Measurements from ENCODE around the gene PGRMC2. TPM values are rescaled to one million over a fixed set of nuclear protein-coding genes. Genes with fewer than 3 reads are reported as not detected.

The PGRMC2 gene
- total and polyA plus RNA-seq, 2 donors = 64.7 to 69.8 TPM

DNA sequence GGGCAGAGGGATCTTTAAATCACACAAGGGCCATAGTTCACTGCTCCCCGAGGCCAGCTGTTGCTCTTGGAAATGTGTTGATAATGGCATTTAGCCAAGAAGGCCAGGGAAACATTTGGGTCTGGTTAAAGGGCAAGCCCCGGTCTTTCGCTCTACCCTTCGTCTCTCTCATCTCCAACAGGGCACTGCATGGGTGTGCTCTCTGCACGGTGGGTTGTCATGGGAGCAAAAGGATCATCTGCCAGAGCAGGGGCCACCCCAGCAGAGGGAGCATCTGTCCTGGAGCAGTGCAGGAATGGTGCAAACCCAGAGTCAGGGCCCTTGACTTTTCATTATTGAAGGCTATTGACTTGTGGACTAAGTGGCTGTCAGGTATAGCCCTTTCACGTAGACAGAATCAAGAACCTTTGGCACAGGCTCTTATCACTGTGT is 22.7 kb upstream of the PGRMC2 start:
- H3K4me3 ChIP-seq (ENCODE audit: low read depth, low read length) = no peak overlapping the region
- 60% methylated on average over 6 of the region's 6 CpGs for WGBS
- H3K27ac ChIP-seq (ENCODE audit: low read depth) = no peak overlapping the region
- no peaks in the 10 kb centered on the region for H3K36me3 ChIP-seq (ENCODE audit: insufficient read depth)
- H3K4me1 ChIP-seq (ENCODE audit: insufficient read depth) = no peaks in the 10 kb centered on the region
- no peak for DNase-seq (ENCODE audit: extremely low spot score)

DNA sequence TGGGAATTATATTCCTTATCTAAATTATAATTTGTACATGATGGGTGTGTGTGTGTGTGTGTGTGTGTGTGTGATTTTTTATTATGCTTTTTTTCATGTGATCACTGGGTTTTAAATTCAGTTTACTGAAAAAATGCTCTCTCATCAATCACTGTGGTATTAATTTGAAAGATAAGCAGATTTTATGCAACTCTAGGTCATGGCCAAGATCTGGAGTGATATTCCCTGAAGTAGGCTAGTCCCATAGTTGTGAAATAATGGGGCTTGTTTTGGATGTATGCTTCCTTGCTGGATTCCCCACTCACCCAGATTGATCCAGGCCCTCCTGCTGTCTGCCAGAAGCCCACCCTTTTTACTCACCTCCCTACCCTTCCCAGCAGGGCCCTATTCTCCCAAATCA is 22.0 kb upstream of the PGRMC2 start:
- no peak for DNase-seq (ENCODE audit: extremely low spot score)
- no peaks in the 10 kb centered on the region for H3K36me3 ChIP-seq (ENCODE audit: insufficient read depth)
- H3K4me1 ChIP-seq (ENCODE audit: insufficient read depth) = no peaks in the 10 kb centered on the region
- no peak overlapping the region for H3K4me3 ChIP-seq (ENCODE audit: low read depth, low read length)
- no peak overlapping the region for H3K27ac ChIP-seq (ENCODE audit: low read depth)

DNA sequence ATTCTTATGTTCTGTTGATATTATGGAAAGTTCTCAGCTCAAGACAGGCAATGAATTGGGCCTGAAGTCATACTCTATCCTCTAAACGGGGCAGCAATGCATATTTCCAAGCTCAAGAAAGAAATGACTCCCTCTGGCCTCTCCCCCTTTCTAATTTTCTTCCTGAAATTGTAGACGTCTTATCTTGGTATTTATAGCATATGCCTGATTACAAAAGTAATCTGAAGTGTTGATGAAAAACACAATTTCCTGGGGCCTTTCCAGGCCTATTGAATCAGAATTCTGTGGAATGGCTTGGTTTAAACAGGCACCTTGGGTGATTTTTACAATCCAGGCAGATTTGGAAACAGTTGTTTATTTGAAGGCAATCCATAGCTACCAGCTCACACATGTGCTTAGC is 21.4 kb upstream of the PGRMC2 start:
- Histone ChIP-seq H3K27ac (ENCODE audit: low read depth) (no peak overlapping the region), H3K4me1 (ENCODE audit: insufficient read depth) (no peaks in the 10 kb centered on the region), H3K36me3 (ENCODE audit: insufficient read depth) (no peaks in the 10 kb centered on the region), H3K4me3 (ENCODE audit: low read depth, low read length) (no peak overlapping the region)
- no peak for DNase-seq (ENCODE audit: extremely low spot score)
- WGBS = 20% methylated on average over 2 of the region's 2 CpGs

DNA sequence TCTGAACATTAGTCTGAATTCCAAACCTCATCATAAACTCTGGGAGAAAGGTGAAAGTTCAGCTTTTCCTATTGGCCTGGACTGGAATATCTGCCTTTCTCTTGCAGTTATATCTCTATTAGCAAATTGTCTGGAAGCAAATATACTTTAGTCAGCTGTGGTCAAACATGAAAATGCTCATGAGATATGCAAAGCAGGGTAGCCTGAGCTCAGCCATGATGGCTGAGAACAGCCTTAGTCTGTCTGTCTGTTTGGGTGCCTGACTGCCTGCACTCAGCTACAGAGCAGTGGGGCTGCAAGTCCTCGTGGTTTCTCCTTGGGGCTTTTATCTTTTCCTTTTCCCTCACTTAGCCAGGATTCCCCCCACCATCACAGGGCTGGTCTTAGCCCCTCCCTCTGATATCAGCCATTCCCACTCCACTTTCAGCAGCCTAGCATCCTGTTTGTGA is 19.5 kb upstream of the PGRMC2 start:
- no peak overlapping the region for H3K27ac ChIP-seq (ENCODE audit: low read depth)
- no peaks in the 10 kb centered on the region for H3K4me1 ChIP-seq (ENCODE audit: insufficient read depth)
- H3K36me3 ChIP-seq (ENCODE audit: insufficient read depth) = no peaks in the 10 kb centered on the region
- no peak for DNase-seq (ENCODE audit: extremely low spot score)
- no peak overlapping the region for H3K4me3 ChIP-seq (ENCODE audit: low read depth, low read length)
- WGBS = 61% methylated on average over 1 of the region's 1 CpG

DNA sequence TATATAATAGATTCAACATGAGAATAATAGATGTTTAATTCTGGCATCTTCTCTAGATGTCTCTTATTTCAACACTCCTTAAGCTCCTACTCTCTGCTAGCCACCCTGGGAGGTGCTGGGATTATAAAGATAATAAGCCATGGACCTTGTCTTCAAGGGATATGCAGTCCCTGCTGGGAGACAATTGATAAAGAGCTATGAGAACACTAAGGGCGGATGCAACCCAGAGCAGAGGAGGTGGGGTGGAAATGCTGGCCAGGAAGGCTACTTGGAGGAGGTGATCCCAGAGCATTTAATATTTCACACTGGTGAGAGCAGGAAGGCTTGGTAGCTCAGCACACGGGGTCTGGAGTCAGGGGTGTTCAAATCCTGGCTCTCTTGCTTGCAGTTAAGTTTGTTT is 18.3 kb upstream of the PGRMC2 start:
- no peak for DNase-seq (ENCODE audit: extremely low spot score)
- WGBS = 92% methylated on average over 2 of the region's 2 CpGs

DNA sequence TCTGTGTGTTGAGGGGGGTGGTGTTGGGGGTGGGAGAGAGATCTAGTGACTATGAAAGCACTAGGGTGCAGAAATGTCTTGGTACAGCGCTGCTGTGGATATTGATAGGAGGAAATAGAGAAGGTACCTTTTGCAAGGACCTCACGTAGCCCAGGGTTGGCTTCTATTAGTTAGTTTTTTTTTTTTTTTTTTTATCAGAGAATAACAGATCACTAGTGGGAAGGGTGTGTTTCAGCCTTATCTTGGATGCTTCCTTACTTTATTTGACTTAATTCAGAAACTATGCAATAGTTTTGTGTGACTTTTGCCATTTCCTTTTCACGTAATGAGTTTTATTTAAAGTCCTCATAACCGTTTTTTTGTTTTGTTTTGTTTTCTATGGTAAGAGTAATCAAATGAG is 16.4 kb upstream of the PGRMC2 start:
- no peak for DNase-seq (ENCODE audit: extremely low spot score)
- Histone ChIP-seq H3K4me1 (ENCODE audit: insufficient read depth) (no peaks in the 10 kb centered on the region), H3K27ac (ENCODE audit: low read depth) (no peak overlapping the region), H3K4me3 (ENCODE audit: low read depth, low read length) (no peak overlapping the region), H3K36me3 (ENCODE audit: insufficient read depth) (no peaks in the 10 kb centered on the region)
- 81% methylated on average over 4 of the region's 4 CpGs for WGBS

More for the DNA sequence above, 18.3 kb upstream of the PGRMC2 start:
- Histone ChIP-seq H3K27ac (ENCODE audit: low read depth) (no peak overlapping the region), H3K4me3 (ENCODE audit: low read depth, low read length) (no peak overlapping the region), H3K4me1 (ENCODE audit: insufficient read depth) (no peaks in the 10 kb centered on the region), H3K36me3 (ENCODE audit: insufficient read depth) (no peaks in the 10 kb centered on the region)

DNA sequence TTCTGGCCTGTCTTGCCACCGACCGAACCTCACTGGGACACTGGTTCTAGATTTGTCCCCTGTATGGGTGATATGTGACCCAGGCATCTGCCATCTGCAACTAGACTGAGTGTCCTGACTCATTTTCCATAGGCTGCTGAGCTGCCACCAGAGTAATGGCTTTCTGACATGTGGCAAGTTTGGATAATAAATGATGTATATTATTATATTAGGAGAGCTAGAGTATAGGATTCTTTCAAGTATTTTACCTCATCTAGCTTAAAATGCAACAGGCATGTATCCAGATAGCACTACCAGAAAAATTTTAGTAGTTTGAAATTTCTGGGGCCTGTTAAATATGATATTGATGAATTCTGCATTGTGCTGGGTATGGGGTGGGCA is 15.8 kb upstream of the PGRMC2 start:
- WGBS = 100% methylated on average over 2 of the region's 2 CpGs
- no peak overlapping the region for H3K27ac ChIP-seq (ENCODE audit: low read depth)
- no peak overlapping the region for H3K4me3 ChIP-seq (ENCODE audit: low read depth, low read length)
- DNase-seq (ENCODE audit: extremely low spot score) = no peak
- H3K36me3 ChIP-seq (ENCODE audit: insufficient read depth) = no peaks in the 10 kb centered on the region
- H3K4me1 ChIP-seq (ENCODE audit: insufficient read depth) = no peaks in the 10 kb centered on the region

DNA sequence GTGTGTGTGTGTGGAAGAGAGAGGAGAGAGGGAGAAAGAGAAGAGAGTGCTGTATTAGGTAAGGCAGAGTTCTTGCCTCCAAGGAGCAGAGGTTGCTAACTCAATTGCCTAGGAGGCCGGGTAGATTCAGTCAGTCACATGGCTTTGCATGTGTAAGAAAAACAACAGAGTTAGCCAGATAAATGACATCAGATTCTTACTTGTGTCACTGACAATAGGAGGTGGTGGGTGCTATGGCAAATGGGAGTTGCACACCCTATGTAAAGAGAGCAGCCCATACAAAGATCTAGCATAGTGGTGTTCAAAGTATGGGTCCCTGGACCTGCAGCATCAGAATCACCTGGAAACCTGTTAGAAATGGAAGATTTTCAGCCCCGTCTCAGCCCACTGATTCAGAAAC is 14.4 kb upstream of the PGRMC2 start:
- Histone ChIP-seq H3K36me3 (ENCODE audit: insufficient read depth) (no peaks in the 10 kb centered on the region), H3K4me3 (ENCODE audit: low read depth, low read length) (no peak overlapping the region), H3K4me1 (ENCODE audit: insufficient read depth) (no peaks in the 10 kb centered on the region), H3K27ac (ENCODE audit: low read depth) (no peak overlapping the region)
- DNase-seq (ENCODE audit: extremely low spot score) = no peak
- 94% methylated on average over 2 of the region's 2 CpGs for WGBS

DNA sequence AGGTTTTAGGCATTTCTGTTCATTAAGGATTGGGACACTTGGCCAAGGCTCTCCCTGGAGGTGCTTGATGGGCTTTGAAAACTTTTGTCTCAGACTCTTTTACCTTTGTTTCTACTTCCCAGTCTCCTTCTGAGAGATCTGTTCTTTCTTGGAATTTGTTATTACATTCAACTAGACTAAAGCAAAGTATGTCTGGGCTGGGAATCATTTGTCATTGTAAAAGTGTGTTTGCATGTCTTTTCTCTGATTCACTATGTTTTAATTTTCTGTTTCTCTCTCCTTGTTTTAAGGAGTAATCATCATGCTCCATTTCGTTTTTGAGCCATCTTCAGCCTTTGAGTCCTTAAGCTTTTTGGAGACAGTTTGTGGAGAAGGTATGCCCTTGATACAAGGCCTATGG is 12.2 kb upstream of the PGRMC2 start:
- H3K36me3 ChIP-seq (ENCODE audit: insufficient read depth) = no peaks in the 10 kb centered on the region
- H3K27ac ChIP-seq (ENCODE audit: low read depth) = no peak overlapping the region
- no peak overlapping the region for H3K4me3 ChIP-seq (ENCODE audit: low read depth, low read length)
- no peaks in the 10 kb centered on the region for H3K4me1 ChIP-seq (ENCODE audit: insufficient read depth)
- DNase-seq (ENCODE audit: extremely low spot score) = no peak
- WGBS = 68% methylated on average over 1 of the region's 1 CpG

DNA sequence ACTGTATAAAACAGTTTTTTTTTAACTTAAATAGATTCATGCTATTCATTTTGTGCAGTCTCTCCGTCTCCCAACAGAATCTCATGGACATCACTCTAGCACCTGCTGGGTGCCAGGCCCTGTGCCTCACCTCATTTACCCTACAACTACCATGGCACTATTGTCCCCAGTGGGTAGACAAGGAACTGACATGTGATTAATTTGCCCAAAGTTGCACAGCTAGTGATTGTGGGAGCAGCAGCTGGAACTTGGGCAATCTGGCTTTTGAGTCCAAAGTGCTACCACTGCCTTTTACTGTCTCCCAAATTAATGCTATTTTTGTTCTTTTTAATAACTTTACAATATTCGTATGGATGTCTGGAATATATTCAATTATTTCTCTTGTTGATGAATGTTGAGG is 11.2 kb upstream of the PGRMC2 start:
- WGBS = 90% methylated on average over 2 of the region's 2 CpGs
- Histone ChIP-seq H3K4me1 (ENCODE audit: insufficient read depth) (no peaks in the 10 kb centered on the region), H3K27ac (ENCODE audit: low read depth) (no peak overlapping the region), H3K4me3 (ENCODE audit: low read depth, low read length) (no peak overlapping the region), H3K36me3 (ENCODE audit: insufficient read depth) (no peaks in the 10 kb centered on the region)
- DNase-seq (ENCODE audit: extremely low spot score) = no peak

DNA sequence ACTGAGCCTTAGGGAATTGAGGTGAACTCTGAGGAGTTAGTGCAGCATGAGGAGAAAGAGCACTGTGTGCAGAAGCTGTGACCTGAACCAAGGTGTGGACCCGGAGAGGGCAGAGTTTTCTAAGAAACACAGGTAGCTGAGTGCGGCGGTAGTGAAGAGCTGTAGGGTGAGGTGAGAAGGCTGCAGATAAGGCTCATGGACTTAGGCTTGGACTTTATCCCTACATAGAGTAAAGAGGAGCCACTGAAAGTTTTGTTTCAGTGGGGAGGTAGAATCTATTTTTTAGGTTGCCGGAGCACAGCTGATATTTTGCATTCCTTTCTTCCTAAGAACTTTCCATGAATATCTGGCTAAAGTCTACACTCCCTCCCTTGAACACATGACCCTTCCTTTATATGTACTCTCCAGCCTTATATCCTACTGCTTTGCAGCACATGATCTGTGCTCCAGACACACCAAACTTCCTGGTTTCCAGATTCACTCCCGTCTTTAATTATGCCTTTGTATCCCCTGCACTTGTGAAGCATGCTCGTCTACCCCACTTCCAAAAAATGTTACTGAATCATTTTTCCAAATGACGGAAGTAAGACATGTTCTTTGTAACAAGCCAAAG is 10.6 kb upstream of the PGRMC2 start:
- DNase-seq (ENCODE audit: extremely low spot score) = no peak
- WGBS = 91% methylated on average over 7 of the region's 7 CpGs
- Histone ChIP-seq H3K27ac (ENCODE audit: low read depth) (no peak overlapping the region), H3K36me3 (ENCODE audit: insufficient read depth) (no peaks in the 10 kb centered on the region), H3K4me3 (ENCODE audit: low read depth, low read length) (no peak overlapping the region), H3K4me1 (ENCODE audit: insufficient read depth) (no peaks in the 10 kb centered on the region)

DNA sequence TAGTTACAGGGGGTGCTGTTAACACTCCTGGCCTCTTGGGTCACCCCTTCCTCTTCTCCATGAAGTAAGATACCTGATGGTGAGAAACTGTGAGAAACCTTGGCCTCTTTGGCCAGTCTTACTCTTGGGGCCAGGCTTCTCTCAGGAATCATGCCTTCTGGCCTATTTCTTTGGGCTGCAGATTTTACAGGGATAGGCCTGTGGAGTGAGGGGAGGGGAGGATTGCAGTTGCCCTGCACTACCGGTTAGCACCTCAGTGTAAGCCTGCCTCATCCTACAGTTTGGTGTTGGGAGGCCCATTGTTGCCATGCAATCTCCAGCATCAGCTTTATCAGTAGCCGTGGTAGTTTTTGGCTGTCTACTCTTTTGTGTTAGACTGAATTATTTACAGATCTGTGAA is 7.6 kb upstream of the PGRMC2 start:
- Histone ChIP-seq H3K36me3 (ENCODE audit: insufficient read depth) (no peaks in the 10 kb centered on the region), H3K4me3 (ENCODE audit: low read depth, low read length) (no peak overlapping the region), H3K4me1 (ENCODE audit: insufficient read depth) (no peaks in the 10 kb centered on the region), H3K27ac (ENCODE audit: low read depth) (no peak overlapping the region)
- 77% methylated on average over 2 of the region's 2 CpGs for WGBS
- no peak for DNase-seq (ENCODE audit: extremely low spot score)

DNA sequence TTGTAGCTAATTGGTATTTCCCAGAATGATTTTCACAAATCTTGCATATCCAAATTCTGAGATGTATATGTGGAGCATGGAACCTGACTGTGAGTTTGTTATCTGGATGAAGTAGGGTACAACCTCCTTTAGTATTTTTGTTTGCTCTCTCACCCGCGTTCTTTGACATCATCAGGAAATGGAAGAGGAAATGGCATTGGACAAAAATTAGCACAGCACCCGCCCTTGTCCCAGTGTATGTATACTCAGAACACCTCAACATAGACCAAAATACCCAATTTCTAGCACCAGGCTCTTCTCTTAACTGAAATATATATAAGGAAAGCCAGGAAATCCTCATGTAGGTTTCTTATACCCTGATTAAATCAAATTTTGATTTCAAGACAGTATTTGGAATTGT is 6.9 kb upstream of the PGRMC2 start:
- Histone ChIP-seq H3K27ac (ENCODE audit: low read depth) (no peak overlapping the region), H3K36me3 (ENCODE audit: insufficient read depth) (no peaks in the 10 kb centered on the region), H3K4me1 (ENCODE audit: insufficient read depth) (no peaks in the 10 kb centered on the region), H3K4me3 (ENCODE audit: low read depth, low read length) (no peak overlapping the region)
- no peak for DNase-seq (ENCODE audit: extremely low spot score)
- WGBS = 80% methylated on average over 3 of the region's 3 CpGs

DNA sequence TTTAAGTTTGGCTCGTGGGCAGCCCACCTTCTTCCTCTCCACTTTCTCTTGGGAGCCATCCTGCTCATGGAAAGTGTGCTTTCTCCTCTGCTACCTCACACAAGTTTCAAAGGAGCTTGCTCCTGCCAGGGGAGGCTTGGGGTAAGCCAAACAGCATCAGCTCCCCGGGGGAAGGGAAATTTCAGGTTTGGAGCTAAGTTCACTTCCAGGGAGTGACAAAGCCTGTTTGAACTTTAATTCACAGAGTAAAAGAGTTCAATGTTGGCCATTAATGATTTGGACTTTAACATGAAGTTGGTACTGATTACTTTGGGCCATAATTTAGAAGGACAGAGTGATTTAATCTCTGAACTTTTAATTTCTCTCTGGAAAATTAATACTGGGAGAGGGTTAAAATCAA is 4.7 kb upstream of the PGRMC2 start:
- no peak for DNase-seq (ENCODE audit: extremely low spot score)
- H3K36me3 ChIP-seq (ENCODE audit: insufficient read depth) = no peaks in the 10 kb centered on the region
- H3K4me1 ChIP-seq (ENCODE audit: insufficient read depth) = no peaks in the 10 kb centered on the region
- no peak overlapping the region for H3K27ac ChIP-seq (ENCODE audit: low read depth)
- no peak overlapping the region for H3K4me3 ChIP-seq (ENCODE audit: low read depth, low read length)
- 67% methylated on average over 2 of the region's 2 CpGs for WGBS

DNA sequence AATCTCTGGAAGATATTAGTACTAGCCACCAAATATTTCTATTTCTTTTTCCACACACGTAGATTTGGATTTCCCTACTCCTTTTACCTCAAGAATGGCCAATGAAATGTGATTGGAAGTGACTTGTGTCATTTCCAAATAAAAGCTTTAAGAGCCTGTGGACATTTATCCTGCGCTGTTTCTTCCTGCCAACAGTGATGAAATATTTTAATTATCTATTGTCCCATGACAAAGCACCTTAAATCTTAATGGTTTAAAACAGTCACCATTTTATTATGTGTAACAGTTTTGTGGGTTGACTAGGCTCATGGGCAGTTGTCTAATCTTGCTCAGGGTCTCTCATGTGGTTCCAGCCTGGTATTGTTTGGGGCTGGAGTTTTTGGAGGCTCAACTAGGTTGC is 3.5 kb upstream of the PGRMC2 start:
- no peaks in the 10 kb centered on the region for H3K36me3 ChIP-seq (ENCODE audit: insufficient read depth)
- 94% methylated on average over 2 of the region's 2 CpGs for WGBS
- H3K4me1 ChIP-seq (ENCODE audit: insufficient read depth) = no peaks in the 10 kb centered on the region
- DNase-seq (ENCODE audit: extremely low spot score) = no peak
- H3K27ac ChIP-seq (ENCODE audit: low read depth) = no peak overlapping the region
- no peak overlapping the region for H3K4me3 ChIP-seq (ENCODE audit: low read depth, low read length)

Data from urinary bladder (tissue), 4 donors.